Vagina (tissue), 2 donors: ENCODE results near the gene CDX2. TPM values are rescaled to one million over a fixed set of nuclear protein-coding genes. Genes with fewer than 3 reads are reported as not detected.

Experiments
- DNase-seq, 2 donors: peaks; one replicate each; pipeline ENCODE4 v3.0.0-alpha.2; 2017; ENCODE audit errors: extremely low spot score in 2 of 2
- H3K27ac ChIP-seq: fragments of 200-600 bp; sonication (generic); one replicate; pipeline ENCODE4 v1.5.1; 2019
- H3K27me3 ChIP-seq: fragments of 200-600 bp; sonication (generic); one replicate; pipeline ENCODE4 v1.5.1; 2019
- H3K36me3 ChIP-seq, 2 donors: fragments of 200-600 bp; sonication (generic); one replicate each; pipeline ENCODE4 v1.5.1; 2017 to 2019
- H3K4me1 ChIP-seq: fragments of 200-600 bp; sonication (generic); one replicate; pipeline ENCODE4 v1.5.1; 2019
- H3K4me3 ChIP-seq, 2 donors: fragments of 200-600 bp; sonication (generic); 1 replicate in 1 of 2; 2 replicates in 1 of 2; pipeline ENCODE4 v1.5.1; 2016 to 2019
- H3K9me3 ChIP-seq: fragments of 200-600 bp; sonication (generic); one replicate; pipeline ENCODE4 v1.5.1; 2019
- CTCF ChIP-seq, 3 experiments: fragments of 450-650 bp in 2 of 3; fragments of 200-600 bp in 1 of 3; sonication (generic) in 1 of 3; IDR thresholded peaks; one replicate each; pipeline ENCODE4 v1.5.1; 2017 to 2019; ENCODE audit warnings: antibody characterized with exemption in 3 of 3, mild to moderate bottlenecking in 2 of 3, moderate library complexity in 2 of 3
- POLR2A ChIP-seq, 2 donors: fragments of 450-650 bp; IDR thresholded peaks; one replicate each; pipeline ENCODE4 v1.6.1; 2017; ENCODE audit warnings: antibody characterized with exemption in 2 of 2, mild to moderate bottlenecking in 2 of 2, moderate library complexity in 2 of 2
- POLR2AphosphoS5 ChIP-seq, 2 donors: sonication (generic); formaldehyde crosslinking; IDR thresholded peaks; one replicate each; pipeline ENCODE4 v1.9.0; 2017; ENCODE audit warnings: antibody characterized with exemption in 2 of 2, mild to moderate bottlenecking in 2 of 2, low read depth in 1 of 2; ENCODE audit not compliant: insufficient read depth in 1 of 2
- intact Hi-C: fragments of 100-400 bp; cut with DNase I; formaldehyde crosslinking; loops from one replicate; pipeline ENCODE4 v1.15.1; 2023
- total RNA-seq: library from RNA; depleted of rRNA; stranded (reverse); fragments of >200 nt; gene quantifications from one replicate; pipeline ENCODE4 v1.2.3, GENCODE V29; 2016

The CDX2 gene
- total RNA-seq, 1 donor from 2014 or later: not detected

- no peak overlapping the region for H3K27ac ChIP-seq
- no peak for DNase-seq
- H3K4me3 ChIP-seq: no peak overlapping the region
- peaks cover 45% of the 10 kb centered on the region for H3K4me1 ChIP-seq
- TF ChIP-seq CTCF (IDR thresholded peaks at IDR 0.05) (no peak), POLR2A (IDR thresholded peaks at IDR 0.05) (no peak), POLR2AphosphoS5 (IDR thresholded peaks at IDR 0.05; ENCODE audit: insufficient read depth in 1 of 2, low read depth in 1 of 2) (no peak)
- intact Hi-C loops: no loop called here
- H3K9me3 ChIP-seq: no peaks in the 10 kb centered on the region
- H3K27me3 ChIP-seq: peaks cover 34% of the 10 kb centered on the region
- no peaks in the 10 kb centered on the region for H3K36me3 ChIP-seq
Measured at GRCh38 chr13:27918041-27918917, 50.8 kb downstream of the CDX2 start.

- no peaks in the 10 kb centered on the region for H3K36me3 ChIP-seq
- no peak overlapping the region for H3K27ac ChIP-seq
- H3K9me3 ChIP-seq: no peaks in the 10 kb centered on the region
- TF ChIP-seq POLR2A (IDR thresholded peaks at IDR 0.05) (no peak), POLR2AphosphoS5 (IDR thresholded peaks at IDR 0.05; ENCODE audit: insufficient read depth in 1 of 2, low read depth in 1 of 2) (no peak), CTCF (IDR thresholded peaks at IDR 0.05) (no peak)
- intact Hi-C loops: no loop called here
- H3K4me3 ChIP-seq: no peak overlapping the region
- peaks cover 44% of the 10 kb centered on the region for H3K4me1 ChIP-seq
- no peak for DNase-seq
- H3K27me3 ChIP-seq: peaks cover 29% of the 10 kb centered on the region
Measured at GRCh38 chr13:27917121-27917947, 51.8 kb downstream of the CDX2 start.

GRCh38 chr13:27915301-27916207 is 53.6 kb downstream of the CDX2 start:
- H3K27me3 ChIP-seq: peaks cover 22% of the 10 kb centered on the region
- intact Hi-C loops: no loop called here
- no peak for DNase-seq
- TF ChIP-seq POLR2A (IDR thresholded peaks at IDR 0.05) (no peak), CTCF (IDR thresholded peaks at IDR 0.05) (no peak), POLR2AphosphoS5 (IDR thresholded peaks at IDR 0.05; ENCODE audit: insufficient read depth in 1 of 2, low read depth in 1 of 2) (no peak)
- no peaks in the 10 kb centered on the region for H3K36me3 ChIP-seq
- no peaks in the 10 kb centered on the region for H3K9me3 ChIP-seq
- no peak overlapping the region for H3K27ac ChIP-seq
- peaks cover 27% of the 10 kb centered on the region for H3K4me1 ChIP-seq
- no peak overlapping the region for H3K4me3 ChIP-seq

- H3K27me3 ChIP-seq: peaks cover 15% of the 10 kb centered on the region
Measured at GRCh38 chr13:27913160-27913559, 56.0 kb downstream of the CDX2 start.

More at GRCh38 chr13:27913160-27913559, 56.0 kb downstream of the CDX2 start:
- H3K27ac ChIP-seq: no peak overlapping the region
- no peaks in the 10 kb centered on the region for H3K9me3 ChIP-seq
- intact Hi-C loops: no loop called here
- peaks cover 7% of the 10 kb centered on the region for H3K4me1 ChIP-seq
- no peaks in the 10 kb centered on the region for H3K36me3 ChIP-seq
- H3K4me3 ChIP-seq: no peak overlapping the region
- TF ChIP-seq CTCF (IDR thresholded peaks at IDR 0.05) (no peak), POLR2AphosphoS5 (IDR thresholded peaks at IDR 0.05; ENCODE audit: insufficient read depth in 1 of 2, low read depth in 1 of 2) (no peak), POLR2A (IDR thresholded peaks at IDR 0.05) (no peak)
- DNase-seq: no peak
